ENCODE results near the gene EPSTI1.

DNA sequence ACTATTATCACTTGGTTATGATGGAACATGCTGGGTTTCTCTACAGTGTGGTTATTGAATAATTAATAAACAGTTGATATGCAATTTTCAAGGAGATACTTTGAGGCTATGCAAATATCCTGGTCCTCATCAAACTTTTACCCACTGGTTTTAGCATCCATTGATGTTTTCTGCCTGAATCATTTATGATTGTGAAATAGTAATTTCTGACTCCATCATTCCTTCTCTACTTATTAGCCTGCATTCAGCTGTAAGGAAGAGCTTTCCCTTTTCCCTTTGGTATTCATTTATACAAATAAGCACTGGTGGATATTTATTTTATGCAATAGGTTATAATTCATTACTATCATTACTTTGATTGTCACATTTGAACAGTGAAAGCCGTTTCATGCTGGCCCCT lies 17.5 kb upstream of the EPSTI1 start:
- TF ChIP-seq EZH2 (IDR thresholded peaks at IDR 0.05; ENCODE audit: low read length, unreplicated experiment) = no peak
- TF ChIP-seq, protein P1, sequence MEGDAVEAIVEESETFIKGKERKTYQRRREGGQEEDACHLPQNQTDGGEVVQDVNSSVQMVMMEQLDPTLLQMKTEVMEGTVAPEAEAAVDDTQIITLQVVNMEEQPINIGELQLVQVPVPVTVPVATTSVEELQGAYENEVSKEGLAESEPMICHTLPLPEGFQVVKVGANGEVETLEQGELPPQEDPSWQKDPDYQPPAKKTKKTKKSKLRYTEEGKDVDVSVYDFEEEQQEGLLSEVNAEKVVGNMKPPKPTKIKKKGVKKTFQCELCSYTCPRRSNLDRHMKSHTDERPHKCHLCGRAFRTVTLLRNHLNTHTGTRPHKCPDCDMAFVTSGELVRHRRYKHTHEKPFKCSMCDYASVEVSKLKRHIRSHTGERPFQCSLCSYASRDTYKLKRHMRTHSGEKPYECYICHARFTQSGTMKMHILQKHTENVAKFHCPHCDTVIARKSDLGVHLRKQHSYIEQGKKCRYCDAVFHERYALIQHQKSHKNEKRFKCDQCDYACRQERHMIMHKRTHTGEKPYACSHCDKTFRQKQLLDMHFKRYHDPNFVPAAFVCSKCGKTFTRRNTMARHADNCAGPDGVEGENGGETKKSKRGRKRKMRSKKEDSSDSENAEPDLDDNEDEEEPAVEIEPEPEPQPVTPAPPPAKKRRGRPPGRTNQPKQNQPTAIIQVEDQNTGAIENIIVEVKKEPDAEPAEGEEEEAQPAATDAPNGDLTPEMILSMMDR (conservative IDR thresholded peaks at IDR 0.05; ENCODE audit: low read depth, low read length) = no peak
- TF ChIP-seq EZH2phosphoT487 (IDR thresholded peaks at IDR 0.05; ENCODE audit: borderline replicate concordance, low read length) = no peak

All from PC-3 (cell line).